Measurements from ENCODE around the gene CEACAM20.

The CEACAM20 gene

GRCh38 chr19:44525721-44526430 is 3.6 kb downstream of the CEACAM20 start:
- H3K27ac ChIP-seq, result no peak overlapping the region
- no peak for TF ChIP-seq CTCF (conservative IDR thresholded peaks at IDR 0.05)

- H3K27ac ChIP-seq, result no peak overlapping the region
- TF ChIP-seq CTCF (conservative IDR thresholded peaks at IDR 0.05), result no peak
Measured at GRCh38 chr19:44521370-44521769, 8.1 kb downstream of the CEACAM20 start.

- H3K27ac ChIP-seq, result no peak overlapping the region
- TF ChIP-seq CTCF (conservative IDR thresholded peaks at IDR 0.05), result no peak
Measured at GRCh38 chr19:44517146-44517545, 12.3 kb downstream of the CEACAM20 start.

- no peak for TF ChIP-seq CTCF (conservative IDR thresholded peaks at IDR 0.05)
- H3K27ac ChIP-seq, result no peak overlapping the region
Measured at GRCh38 chr19:44515907-44516306, 13.6 kb downstream of the CEACAM20 start.

GRCh38 chr19:44515031-44515430 is 14.4 kb downstream of the CEACAM20 start:
- no peak for TF ChIP-seq CTCF (conservative IDR thresholded peaks at IDR 0.05)
- H3K27ac ChIP-seq, result no peak overlapping the region

- H3K27ac ChIP-seq, result no peak overlapping the region
- TF ChIP-seq CTCF (conservative IDR thresholded peaks at IDR 0.05), result peak; percentile 79
Measured at GRCh38 chr19:44512326-44513298, 16.9 kb downstream of the CEACAM20 start.

GRCh38 chr19:44509478-44509877 is 20.0 kb downstream of the CEACAM20 start:
- TF ChIP-seq CTCF (conservative IDR thresholded peaks at IDR 0.05), result no peak
- H3K27ac ChIP-seq, result no peak overlapping the region
